Measurements from ENCODE around the gene SNX5.

The SNX5 gene

DNA sequence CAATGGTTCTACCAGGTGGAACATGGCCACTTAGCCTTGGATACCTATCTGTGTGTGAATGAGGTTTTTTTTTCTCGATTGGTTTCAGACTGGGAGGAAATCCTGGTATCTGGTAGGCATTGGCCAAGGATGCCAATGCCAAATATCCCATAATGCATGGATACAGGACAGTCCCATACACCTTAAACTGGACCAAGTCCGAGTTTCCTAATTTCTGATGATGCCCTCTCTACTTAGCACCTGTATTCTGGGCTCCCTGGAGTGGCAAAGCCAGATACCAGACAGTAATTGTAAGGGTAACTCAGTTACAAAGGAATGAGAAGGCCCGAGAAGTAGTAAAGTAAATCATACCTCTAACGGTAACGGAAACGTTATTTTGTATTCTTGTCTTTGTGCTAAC lies 17.9 kb downstream of the SNX5 start:
- no peaks in the 10 kb centered on the region for H3K9me3 ChIP-seq (ENCODE audit: insufficient read depth, low read length)
- H3K9ac ChIP-seq (ENCODE audit: low read length), result no peak overlapping the region
- no peak overlapping the region for H3K4me3 ChIP-seq (ENCODE audit: low read length)
- no peak for TF ChIP-seq EZH2phosphoT487 (IDR thresholded peaks at IDR 0.05; ENCODE audit: low read depth)
- TF ChIP-seq, protein P1, sequence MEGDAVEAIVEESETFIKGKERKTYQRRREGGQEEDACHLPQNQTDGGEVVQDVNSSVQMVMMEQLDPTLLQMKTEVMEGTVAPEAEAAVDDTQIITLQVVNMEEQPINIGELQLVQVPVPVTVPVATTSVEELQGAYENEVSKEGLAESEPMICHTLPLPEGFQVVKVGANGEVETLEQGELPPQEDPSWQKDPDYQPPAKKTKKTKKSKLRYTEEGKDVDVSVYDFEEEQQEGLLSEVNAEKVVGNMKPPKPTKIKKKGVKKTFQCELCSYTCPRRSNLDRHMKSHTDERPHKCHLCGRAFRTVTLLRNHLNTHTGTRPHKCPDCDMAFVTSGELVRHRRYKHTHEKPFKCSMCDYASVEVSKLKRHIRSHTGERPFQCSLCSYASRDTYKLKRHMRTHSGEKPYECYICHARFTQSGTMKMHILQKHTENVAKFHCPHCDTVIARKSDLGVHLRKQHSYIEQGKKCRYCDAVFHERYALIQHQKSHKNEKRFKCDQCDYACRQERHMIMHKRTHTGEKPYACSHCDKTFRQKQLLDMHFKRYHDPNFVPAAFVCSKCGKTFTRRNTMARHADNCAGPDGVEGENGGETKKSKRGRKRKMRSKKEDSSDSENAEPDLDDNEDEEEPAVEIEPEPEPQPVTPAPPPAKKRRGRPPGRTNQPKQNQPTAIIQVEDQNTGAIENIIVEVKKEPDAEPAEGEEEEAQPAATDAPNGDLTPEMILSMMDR (IDR thresholded peaks at IDR 0.05; ENCODE audit: low read depth, low read length), result no peak
- no peak overlapping the region for H3K4me2 ChIP-seq (ENCODE audit: low read length)
- peaks cover 99% of the 10 kb centered on the region for H3K79me2 ChIP-seq (ENCODE audit: low read length)
- no peak overlapping the region for H3K27ac ChIP-seq (ENCODE audit: low read length)
- H4K20me1 ChIP-seq (ENCODE audit: insufficient read depth, low read length), result peaks cover 97% of the 10 kb centered on the region
- peaks cover 7% of the 10 kb centered on the region for H3K4me1 ChIP-seq (ENCODE audit: low read length)
- H2AFZ ChIP-seq (ENCODE audit: low read depth, low read length), result no peak overlapping the region
- peaks cover 96% of the 10 kb centered on the region for H3K36me3 ChIP-seq (replicated peaks; ENCODE audit: low read depth, low read length)
- H3K27me3 ChIP-seq (ENCODE audit: low read depth, low read length), result no peaks in the 10 kb centered on the region

DNA sequence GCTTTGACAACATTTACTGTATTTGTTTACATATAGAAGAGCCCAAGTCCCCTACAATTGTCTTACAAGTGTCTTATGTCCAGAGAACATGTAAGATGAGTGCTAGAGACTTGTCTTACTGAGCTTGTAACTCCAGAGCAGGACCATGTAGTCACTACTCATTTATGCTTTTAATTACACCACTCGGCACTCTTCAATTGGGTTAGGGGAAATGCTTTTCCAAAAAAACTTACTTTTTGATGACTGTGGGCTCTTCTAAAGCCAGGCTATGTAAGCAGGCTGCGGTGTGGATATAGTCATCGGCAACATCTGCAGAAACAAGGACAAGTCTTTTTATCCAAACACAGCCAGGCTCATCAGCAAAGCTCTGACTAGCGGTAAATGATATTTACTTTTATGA lies 18.7 kb downstream of the SNX5 start:
- no peak overlapping the region for H3K4me3 ChIP-seq (ENCODE audit: low read length)
- H3K36me3 ChIP-seq (replicated peaks; ENCODE audit: low read depth, low read length), result peaks cover 96% of the 10 kb centered on the region
- H3K9ac ChIP-seq (ENCODE audit: low read length), result no peak overlapping the region
- H3K79me2 ChIP-seq (ENCODE audit: low read length), result peaks cover 97% of the 10 kb centered on the region
- H3K27me3 ChIP-seq (ENCODE audit: low read depth, low read length), result no peaks in the 10 kb centered on the region
- H3K4me1 ChIP-seq (ENCODE audit: low read length), result peaks cover 7% of the 10 kb centered on the region
- no peak overlapping the region for H3K27ac ChIP-seq (ENCODE audit: low read length)
- H2AFZ ChIP-seq (ENCODE audit: low read depth, low read length), result no peak overlapping the region
- H3K4me2 ChIP-seq (ENCODE audit: low read length), result no peak overlapping the region
- no peaks in the 10 kb centered on the region for H3K9me3 ChIP-seq (ENCODE audit: insufficient read depth, low read length)
- H4K20me1 ChIP-seq (ENCODE audit: insufficient read depth, low read length), result peaks cover 97% of the 10 kb centered on the region
- TF ChIP-seq, protein P1 (IDR thresholded peaks at IDR 0.05; ENCODE audit: low read depth, low read length), result no peak
- TF ChIP-seq EZH2phosphoT487 (IDR thresholded peaks at IDR 0.05; ENCODE audit: low read depth), result no peak

DNA sequence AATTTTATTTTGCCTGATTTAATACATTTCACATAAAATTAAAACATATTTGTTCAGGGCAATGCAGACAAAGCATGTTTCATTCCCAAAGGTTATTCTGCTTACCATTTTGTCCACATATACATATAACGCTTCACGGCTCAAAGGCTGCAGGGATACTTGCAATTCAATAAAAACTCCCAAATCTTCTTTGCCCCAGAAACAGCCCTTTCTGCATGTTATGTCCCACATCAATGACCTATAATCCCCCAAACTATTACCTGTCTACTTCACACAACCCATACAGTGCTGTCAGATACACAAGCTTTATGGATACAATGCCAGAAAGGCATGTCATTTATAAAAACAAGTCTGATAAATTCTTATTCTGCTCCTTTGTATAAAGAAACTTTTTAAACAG lies 20.2 kb downstream of the SNX5 start:
- Histone ChIP-seq H3K79me2 (ENCODE audit: low read length) (peaks cover 85% of the 10 kb centered on the region), H3K4me3 (ENCODE audit: low read length) (no peak overlapping the region), H3K4me2 (ENCODE audit: low read length) (no peak overlapping the region), H3K27me3 (ENCODE audit: low read depth, low read length) (no peaks in the 10 kb centered on the region), H3K27ac (ENCODE audit: low read length) (no peak overlapping the region), H3K4me1 (ENCODE audit: low read length) (peaks cover 7% of the 10 kb centered on the region), H4K20me1 (ENCODE audit: insufficient read depth, low read length) (peaks cover 95% of the 10 kb centered on the region), H3K9me3 (ENCODE audit: insufficient read depth, low read length) (no peaks in the 10 kb centered on the region), H2AFZ (ENCODE audit: low read depth, low read length) (no peak overlapping the region), H3K36me3 (replicated peaks; ENCODE audit: low read depth, low read length) (peaks cover 95% of the 10 kb centered on the region), H3K9ac (ENCODE audit: low read length) (no peak overlapping the region)
- TF ChIP-seq, protein P1 (IDR thresholded peaks at IDR 0.05; ENCODE audit: low read depth, low read length), result no peak
- TF ChIP-seq EZH2phosphoT487 (IDR thresholded peaks at IDR 0.05; ENCODE audit: low read depth), result no peak

DNA sequence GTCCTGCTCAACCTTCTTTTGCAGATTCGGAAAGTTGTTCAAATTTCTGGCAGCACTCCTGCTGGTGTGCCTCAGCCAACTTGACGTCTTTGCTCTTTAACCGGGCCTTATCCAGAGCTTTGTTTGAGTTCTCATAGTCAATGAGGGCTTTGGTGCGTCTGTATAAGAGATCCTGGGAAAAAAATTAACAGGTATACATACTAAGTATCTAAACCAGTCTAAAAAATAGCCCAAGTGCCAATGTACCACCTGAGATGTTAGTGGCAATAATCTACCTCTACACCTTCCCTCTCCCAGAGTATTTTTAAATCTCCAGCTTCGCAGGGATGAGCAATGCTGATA lies 21.1 kb downstream of the SNX5 start:
- TF ChIP-seq EZH2phosphoT487 (IDR thresholded peaks at IDR 0.05; ENCODE audit: low read depth), result no peak
- TF ChIP-seq, protein P1 (IDR thresholded peaks at IDR 0.05; ENCODE audit: low read depth, low read length), result no peak
- Histone ChIP-seq H3K4me3 (ENCODE audit: low read length) (no peak overlapping the region), H3K9me3 (ENCODE audit: insufficient read depth, low read length) (no peaks in the 10 kb centered on the region), H3K4me2 (ENCODE audit: low read length) (no peak overlapping the region), H3K4me1 (ENCODE audit: low read length) (peaks cover 7% of the 10 kb centered on the region), H3K79me2 (ENCODE audit: low read length) (peaks cover 75% of the 10 kb centered on the region), H2AFZ (ENCODE audit: low read depth, low read length) (no peak overlapping the region), H3K27ac (ENCODE audit: low read length) (no peak overlapping the region), H3K36me3 (replicated peaks; ENCODE audit: low read depth, low read length) (peaks cover 95% of the 10 kb centered on the region), H4K20me1 (ENCODE audit: insufficient read depth, low read length) (peaks cover 90% of the 10 kb centered on the region), H3K27me3 (ENCODE audit: low read depth, low read length) (no peaks in the 10 kb centered on the region), H3K9ac (ENCODE audit: low read length) (no peak overlapping the region)
